Iris pigment epithelial cell (primary cell): ENCODE results near the gene SUPT3H.
"Not testable (repeated sequence)": the region's sequence is repeated elsewhere in the genome, so short reads cannot be mapped to it uniquely, and the experiment has no call there.

Experiments
- DNase-seq: peaks from one replicate; pipeline ENCODE4 v3.0.0-alpha.2; 2011; ENCODE audit warnings: low read depth

SUPT3H gene

DNA sequence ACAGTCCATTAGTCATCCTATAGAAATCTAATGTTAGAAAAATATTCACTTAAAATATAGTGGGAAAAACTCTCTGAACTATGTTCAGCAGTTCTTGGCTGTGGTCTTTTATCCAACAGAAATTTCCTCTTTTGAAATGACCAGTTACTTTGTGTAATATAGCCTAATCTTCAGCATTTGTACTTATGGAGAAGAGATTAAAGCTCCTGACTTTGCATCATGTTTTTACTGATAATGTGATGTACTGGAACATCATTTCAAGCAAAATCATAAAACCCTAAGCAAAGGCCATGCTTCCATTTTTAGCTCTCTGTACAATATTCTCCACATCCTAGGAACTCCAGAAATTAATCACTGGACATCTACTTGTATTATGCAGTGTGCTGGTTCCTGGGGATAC lies 480.4 kb downstream of the SUPT3H start:
- no peak for DNase-seq

DNA sequence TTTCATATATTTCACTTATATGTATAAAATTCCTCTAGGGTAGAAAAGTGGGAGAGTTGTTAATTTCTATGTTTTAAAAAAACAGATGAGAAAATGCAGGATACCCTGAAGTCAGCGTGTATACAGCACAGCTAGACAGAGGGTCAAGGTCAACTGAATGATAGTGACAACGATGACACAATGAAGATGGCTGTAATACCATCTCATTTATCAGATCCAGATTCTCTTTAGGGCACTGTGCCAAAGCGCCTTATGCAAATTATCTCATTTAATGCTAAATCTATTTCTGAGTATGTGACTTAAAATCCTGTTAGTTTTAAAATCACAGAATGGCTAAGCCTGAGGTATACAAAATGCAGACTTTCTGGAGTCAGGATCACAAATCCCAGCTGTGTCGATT lies 481.0 kb downstream of the SUPT3H start:
- no peak for DNase-seq

DNA sequence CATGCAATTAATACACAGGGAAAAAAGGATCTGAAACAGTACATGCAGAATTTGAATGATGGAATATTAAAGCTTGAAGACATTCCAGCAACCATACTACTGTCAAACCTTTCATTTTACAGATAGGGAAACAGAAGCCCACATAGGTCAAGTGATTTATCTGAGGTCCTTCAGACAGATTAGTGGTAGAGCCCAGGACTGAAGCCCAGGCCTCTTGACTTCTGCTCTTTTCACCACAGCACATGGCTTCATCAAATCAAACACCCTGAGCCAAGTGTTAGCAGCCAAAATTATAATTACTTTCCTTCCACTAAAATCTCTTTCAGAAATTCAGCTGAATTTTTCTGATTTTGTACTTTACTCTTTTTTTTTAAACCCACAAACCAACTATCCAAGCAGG lies 485.2 kb downstream of the SUPT3H start:
- no peak for DNase-seq

DNA sequence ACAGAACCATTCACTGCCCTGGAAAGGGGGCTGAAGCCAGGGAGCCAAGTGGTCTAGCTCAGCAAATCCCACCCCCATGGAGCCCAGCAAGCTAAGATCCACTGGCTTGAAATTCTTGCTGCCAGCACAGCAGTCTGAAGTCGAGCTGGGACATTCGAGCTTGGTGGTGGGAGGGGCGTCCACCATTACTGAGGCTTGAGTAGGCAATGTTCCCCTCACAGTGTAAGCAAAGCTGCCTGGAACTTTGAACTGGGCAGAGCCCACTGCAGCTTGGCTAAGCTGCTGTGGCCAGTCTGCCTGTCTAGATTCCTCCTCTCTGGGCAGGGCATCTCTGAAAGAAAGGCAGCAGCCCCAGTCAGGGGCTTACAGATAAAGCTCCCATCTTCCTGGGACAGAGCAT lies 498.7 kb downstream of the SUPT3H start:
- not testable (repeated sequence) for DNase-seq

DNA sequence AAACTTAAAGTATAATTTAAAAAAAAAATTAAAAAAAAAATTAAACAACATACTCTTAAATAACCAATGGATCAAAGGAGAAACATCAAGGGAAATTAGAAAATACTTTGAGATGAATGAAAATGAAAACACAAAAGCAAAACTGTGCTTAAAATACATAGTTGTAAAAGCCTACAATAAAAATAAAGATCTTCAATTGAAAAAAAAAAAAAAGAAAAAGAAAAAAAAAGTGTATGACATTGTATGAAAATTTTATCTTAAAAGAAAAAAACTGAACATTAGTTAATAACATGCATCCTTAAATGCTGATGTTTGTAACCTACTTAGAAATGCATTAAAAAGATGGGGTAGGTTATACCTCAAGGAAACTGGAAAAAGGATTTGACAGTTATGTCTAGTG lies 501.1 kb downstream of the SUPT3H start:
- not testable (repeated sequence) for DNase-seq

DNA sequence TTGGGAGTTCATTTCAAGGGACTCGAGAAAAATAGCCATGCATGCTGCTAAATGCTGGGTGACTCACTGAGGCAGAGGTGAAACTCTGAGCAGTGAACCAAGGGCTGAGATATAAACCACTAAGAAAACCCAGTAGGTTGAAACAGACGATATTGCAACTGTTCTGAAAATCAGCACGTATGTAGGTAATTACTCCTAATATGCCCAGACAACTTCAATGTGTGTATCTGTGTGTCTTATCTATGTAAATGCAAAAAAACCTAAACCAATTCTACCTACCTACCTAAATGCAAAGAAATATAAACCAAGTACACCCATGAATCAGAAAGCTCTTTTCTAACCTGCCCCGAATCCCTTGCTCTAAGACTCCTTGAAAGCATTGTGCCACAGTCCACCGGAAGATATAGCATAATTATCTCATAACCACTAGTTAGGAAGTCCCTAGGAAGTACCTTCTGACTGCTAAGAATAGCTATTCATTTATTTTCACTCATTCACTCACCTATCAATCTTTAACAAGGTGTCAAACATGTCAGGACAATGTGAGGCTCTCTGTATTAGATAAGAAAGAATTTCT lies 508.3 kb downstream of the SUPT3H start:
- no peak for DNase-seq

DNA sequence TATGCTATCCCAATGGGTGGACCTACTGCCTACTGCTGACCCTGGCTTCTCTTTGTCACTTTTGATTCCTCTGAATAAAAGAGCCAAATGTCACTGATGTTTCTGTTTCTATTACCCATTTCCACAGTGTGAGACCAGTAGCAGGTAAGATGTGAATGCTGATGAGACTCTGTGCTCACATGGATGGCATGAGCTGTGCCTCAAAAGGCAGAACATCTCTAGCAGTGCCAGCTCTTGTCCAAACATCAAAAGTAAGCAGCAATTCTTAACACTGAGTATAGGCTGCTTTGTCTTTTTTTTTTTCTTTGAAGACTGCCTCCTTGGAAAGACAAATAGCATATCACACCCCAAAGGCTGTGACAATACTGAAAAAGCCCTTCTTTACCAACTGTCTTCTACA lies 508.8 kb downstream of the SUPT3H start:
- DNase-seq, result no peak

DNA sequence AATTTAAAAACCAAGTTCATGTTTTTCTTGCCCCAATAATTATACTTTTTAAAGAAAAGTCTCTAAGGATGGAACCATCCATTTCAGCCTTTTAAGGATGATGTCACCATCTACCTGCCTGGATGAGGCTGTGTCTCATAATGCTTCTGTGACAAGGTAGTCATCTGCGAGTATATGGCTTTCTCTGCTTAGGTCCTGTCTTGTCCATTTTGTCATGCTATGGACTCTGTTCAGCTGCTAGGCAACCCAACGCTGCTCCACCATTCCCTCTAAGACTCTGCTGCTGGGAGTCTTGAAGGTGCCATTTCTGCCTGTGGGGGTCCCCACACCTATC lies 509.4 kb downstream of the SUPT3H start:
- no peak for DNase-seq

DNA sequence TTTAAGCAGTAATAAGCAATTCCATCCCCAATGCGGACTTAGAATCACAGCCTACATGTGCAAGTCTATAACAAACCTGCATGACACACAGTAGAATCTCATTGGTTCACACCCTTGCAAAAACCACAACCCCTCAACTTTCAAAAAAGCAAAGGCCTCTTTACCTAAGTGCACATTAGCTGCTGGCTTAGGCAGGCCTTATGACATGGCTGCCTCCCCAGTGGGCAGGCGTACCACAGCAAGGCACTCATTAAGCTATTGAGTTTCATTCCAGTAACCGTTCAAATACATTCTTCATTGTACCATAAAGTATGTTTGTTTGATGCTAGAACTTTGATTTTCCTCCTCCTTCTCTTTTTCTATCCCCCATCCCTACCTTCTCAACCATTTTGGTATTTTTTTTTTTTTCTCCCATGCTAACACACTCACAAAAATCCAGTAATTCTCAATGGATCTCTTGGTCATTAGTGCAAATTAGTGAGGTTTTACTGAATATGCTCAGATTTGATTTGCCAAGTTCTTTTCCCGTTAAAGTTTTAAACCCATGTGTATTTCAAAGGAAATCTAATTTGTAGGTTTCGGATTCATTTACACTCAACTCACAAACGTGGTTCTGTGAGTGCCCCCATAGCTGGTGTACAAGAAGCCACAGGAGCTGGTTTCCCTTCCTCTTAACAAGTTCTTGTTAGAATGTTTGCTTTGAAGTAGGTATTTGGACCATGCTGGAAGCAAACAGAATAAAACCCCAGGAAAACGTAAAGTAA lies 510.0 kb downstream of the SUPT3H start:
- DNase-seq, result no peak

DNA sequence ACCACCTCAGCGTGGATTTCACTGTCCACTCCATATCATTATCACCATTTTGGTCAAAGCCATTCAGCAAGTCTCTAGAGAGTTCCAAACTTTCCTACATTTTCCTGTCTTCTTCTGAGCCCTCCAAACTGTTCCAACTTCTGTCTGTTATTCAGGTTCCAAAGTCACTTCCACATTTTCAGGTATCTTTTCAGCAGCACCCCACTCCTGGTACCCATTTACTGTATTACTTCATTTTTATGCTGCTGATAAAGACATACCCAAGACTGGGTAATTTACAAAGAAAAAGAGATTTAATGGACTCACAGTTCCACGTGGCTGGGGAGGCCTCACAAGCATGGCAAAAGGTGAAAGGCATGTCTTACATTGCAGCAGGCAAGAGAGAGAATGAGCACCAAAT lies 512.5 kb downstream of the SUPT3H start:
- not testable (repeated sequence) for DNase-seq

DNA sequence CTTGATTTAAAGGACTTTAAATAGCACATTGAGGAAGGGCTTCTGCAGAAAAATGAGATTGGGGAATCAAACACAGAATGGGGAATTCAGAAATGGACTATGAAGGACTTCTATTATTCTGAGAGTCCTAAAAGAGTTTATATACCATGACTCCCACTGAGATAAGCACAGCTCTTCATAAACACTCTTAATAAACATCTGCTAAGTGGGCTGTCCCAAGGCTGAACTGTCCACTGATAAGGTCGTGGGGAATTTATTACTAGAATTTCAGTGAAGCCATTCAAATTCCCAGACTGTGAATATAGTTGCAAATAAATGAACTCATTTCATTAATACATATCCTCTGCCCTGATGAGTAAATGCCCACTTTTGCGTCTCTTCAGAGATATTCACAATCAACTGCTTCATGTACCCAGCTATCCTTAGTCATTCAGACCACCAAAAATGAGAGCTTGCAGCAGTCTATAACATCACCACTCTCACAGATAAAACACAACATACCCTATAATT lies 517.8 kb downstream of the SUPT3H start:
- peak; percentile 32 for DNase-seq

DNA sequence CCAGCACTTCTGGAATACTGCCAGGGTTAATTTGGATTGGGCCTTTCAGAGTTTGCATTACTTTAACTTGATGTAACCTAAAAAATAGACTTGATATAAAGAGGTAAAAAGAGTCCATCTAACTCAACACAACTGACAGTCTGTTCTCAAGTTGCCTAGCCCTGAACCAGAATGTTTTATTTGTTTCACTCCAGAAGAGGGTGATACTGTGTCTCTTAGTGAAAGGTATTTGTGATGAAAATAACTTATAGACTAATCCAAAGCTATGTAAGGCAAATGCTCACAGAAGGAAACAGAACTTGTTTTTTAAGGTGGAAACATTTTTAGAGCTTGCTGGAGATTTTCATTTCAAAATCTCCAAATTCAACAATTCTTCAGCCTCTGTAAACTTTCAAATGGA lies 518.7 kb downstream of the SUPT3H start:
- peak; percentile 56 for DNase-seq

DNA sequence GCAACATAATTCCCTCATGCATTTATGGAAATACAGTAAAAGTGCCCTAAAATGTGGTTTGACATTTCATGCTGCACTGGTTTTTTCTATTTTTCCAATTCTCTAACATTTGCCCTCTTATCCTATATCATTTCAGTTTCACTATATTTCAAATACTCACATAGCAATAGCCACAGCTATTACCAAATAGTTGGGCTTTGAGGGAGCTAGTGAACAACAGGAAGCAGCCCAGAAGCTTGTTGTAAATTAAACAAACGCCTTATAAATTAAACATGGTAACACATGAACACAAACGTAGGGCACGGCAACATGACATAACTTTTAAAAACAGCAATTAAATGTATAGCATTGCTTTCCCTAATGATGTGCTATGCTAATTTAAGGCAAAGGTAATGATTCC lies 521.3 kb downstream of the SUPT3H start:
- DNase-seq, result peak; percentile 61

DNA sequence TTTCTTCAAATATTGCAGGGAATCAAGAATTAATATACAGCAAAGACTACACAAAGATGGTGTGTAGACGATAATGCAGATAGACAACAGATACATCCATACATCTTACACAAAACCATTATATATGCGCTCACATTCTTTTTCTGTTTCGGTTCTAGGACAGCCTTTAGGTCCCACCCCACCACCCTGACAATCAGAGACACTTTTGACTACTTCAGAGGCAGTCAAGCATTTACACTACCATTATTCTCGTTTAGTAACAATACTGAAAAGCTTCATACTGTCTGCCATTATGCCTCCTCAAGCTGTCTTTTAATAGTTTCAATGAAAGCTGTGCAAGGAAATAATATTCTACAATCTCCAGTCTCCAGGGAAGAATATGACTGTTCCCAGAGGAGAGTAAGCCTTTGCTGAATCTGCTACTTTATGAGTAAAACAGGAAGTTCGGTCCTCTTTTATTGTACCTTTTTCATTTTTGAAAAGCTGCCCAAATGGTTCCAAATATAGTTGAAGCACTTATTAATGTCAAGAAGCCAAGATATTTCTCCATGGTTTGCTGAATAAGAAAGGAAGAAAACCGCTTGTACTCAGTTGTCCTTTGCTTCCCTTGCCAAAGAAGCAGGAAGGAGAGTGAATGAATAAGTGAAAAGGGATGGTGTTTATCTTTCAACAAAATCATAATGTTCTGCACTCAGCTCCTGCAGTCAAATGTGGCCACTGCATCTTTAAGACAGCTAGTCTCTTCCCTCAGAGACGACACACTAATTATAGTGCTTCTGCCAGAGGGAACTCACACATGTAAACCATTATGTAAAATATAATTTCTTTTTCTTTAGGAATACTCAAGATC lies 521.9 kb downstream of the SUPT3H start:
- peak; percentile 76 for DNase-seq

DNA sequence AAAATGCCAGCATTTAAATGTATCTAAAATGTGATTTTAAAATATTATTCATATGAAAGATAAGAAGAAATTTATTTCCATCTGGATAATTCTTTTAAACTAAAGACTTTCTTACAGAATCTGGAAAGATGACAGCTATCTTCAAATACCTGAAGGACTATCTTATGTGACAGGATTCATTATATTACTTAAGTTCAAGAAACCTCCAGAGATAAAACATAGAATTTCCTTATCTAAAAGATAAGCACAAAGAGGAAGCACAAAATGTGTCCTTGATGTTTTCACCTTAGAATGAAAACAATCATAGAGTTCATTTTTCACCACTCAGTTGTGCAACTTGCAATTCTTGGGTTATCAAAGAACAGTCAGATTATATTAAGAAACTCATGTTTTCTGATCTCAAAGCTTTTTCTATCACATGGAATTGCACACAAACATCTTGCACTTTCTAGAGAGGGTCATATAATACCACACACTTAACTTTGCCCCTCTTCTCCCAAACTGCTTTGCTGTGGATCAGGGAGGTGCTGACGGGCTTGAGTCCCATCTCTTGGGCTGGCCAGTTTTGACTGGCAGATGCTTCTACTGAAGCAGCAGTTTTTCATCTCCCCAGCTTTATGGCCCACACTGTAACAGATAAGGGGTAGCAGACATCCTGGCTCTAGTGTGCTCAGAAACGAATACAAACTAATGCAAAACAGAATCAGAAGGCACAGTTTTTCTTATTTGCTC lies 522.9 kb downstream of the SUPT3H start:
- DNase-seq, result no peak

DNA sequence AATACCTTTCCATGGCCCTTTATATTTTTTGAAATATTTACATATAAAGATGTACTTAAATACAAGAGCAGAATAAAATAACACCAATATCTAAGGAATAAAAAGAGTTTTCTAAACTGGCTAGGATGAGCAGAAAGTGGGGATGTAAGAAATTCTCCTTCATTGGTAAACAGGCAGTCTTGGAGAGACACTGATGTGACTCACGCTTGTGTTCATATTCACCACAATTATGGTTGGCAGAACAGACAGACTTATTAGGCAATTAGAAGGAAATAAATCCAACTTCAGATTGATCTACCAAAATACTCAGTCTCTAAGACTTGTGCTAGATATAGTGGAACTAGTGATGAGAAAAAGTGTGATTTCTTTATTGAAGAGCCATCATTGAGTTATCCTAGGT lies 526.6 kb downstream of the SUPT3H start:
- DNase-seq, result peak; percentile 81

DNA sequence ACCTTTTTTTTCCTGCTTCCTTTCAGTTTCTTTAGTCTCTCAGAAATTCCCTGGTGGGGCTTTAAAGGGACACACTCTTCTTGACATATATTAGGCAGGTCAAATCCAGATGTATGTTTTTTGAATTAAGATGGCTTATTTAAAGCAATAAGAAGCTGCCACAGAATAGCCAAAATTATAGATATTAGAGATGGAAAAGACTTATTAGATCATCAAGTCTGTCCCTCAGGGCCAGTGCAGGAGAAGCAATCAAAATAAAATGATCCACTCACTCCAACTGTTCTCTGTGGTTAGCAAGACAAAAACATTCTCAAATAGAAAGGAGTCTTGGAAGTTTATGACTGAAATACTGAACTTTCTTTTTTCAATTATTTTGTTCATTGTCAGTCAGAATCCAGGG lies 527.4 kb downstream of the SUPT3H start:
- DNase-seq, result no peak

DNA sequence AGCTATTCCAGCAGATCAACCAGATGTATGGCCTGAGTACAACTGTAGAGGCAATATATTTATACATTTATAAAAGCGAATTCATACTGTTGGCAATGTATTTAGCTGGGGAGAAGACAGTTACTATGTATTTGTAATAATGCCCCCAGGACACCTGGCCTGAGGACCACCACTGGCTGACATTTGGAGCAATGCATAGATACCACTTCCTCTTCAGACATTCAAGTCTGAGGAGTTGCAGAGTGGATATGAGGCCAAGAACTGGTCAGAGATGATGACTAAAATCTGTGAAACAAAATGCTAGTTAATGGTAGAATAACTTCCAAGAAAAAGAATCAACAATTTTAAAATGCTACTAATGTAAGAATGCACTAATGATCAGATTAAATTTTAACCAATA lies 527.9 kb downstream of the SUPT3H start:
- no peak for DNase-seq

DNA sequence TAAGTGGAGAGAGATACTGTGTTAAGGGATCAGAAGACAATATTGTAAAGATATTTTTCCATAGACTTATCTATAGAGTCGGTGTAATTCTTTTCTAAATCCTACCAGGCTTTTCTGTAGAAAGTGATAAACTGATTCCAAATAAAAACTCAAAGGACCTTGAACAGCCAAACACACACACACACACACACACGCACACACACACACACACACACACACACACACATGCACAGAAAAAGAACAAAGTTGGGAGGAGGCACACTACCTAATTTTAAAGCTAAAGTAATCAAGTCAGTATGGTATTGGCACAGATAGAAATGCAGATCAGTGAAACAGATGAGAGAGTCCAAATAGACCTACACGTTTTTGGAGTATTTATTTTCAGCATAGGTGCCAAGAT lies 534.0 kb downstream of the SUPT3H start:
- DNase-seq, result no peak

DNA sequence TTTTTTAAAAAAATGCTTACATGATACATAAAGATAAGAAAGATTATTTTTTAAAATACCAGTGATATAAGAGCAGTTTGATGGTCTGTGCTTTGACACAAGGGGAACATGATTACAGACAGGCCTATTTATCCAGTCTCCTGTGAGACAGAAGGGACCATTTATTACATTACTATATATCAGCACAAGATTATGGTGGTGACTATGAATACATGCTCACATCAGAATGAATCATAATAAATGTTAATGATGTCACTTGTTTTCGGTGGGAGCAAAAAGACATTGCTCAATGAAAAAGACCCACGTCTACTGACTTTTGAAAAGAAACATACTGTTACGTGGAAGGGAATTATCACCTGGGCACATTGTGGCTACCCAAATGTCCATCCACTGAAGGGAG lies 535.1 kb downstream of the SUPT3H start:
- no peak for DNase-seq

DNA sequence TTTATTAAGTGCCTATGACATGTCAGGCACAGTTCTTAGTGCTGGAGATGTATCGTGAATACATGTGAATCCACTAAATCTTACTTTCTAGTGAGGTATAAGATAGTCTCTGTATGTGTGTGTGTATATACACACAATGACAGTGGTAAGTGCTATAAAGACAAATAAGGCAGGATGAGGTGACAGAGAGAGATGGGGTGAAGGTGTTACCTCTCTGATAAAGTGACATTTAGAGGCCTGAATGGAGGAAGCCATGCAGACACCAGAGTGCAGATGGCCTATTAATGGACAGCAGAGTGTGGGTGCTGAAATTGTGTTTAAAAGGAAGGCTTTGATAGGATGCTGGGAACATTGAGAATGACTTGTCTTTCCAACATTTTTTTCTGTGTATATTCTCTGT lies 535.9 kb downstream of the SUPT3H start:
- no peak for DNase-seq

DNA sequence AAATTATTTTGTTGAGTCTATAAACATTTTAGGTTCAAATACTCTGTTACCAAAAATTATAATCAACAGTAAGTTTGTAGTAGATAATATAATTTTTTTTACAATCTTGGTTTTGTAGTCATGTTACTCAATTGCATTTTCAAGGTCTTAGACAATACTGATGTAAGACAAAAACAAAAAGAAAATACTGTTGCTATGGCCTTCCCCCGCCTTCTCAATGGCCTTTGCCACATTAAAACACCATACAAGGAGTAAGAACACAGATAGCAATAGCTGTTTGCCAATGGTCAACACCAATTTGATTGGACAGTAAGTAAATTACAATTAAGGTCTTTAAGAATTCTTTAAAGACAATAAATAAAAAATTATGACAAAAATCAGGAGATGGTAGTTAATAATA lies 540.0 kb downstream of the SUPT3H start:
- DNase-seq, result no peak
